Right lobe of liver (tissue), 4 donors: ENCODE measurements around the gene OR7D4.

ENCODE experiments used
- CTCF ChIP-seq, 4 donors: fragments of 200-600 bp in 3 of 4; fragments of 450-650 bp in 1 of 4; IDR thresholded peaks; one replicate each; pipeline versions ENCODE4 v1.5.1 to v1.8.0; 2016 to 2022; ENCODE audit warnings: antibody characterized with exemption in 4 of 4, mild to moderate bottlenecking in 2 of 4
- POLR2A ChIP-seq: fragments of 450-650 bp; IDR thresholded peaks from one replicate; pipeline ENCODE4 v1.6.1; 2017; ENCODE audit warnings: antibody characterized with exemption, mild to moderate bottlenecking
- donor health status: DM: no; HTN: no; CAD: no.
- donor health status: DM: no; HTN: no; CAD: no.
- donor health status: DM: no; HTN: yes; CAD: no.

- no peak for TF ChIP-seq CTCF (IDR thresholded peaks at IDR 0.05)
- TF ChIP-seq POLR2A, result no peak
Measured at GRCh38 chr19:9161427-9161826, 58.0 kb downstream of the OR7D4 start.
